Measurements from ENCODE around the gene HIP1.

DNA sequence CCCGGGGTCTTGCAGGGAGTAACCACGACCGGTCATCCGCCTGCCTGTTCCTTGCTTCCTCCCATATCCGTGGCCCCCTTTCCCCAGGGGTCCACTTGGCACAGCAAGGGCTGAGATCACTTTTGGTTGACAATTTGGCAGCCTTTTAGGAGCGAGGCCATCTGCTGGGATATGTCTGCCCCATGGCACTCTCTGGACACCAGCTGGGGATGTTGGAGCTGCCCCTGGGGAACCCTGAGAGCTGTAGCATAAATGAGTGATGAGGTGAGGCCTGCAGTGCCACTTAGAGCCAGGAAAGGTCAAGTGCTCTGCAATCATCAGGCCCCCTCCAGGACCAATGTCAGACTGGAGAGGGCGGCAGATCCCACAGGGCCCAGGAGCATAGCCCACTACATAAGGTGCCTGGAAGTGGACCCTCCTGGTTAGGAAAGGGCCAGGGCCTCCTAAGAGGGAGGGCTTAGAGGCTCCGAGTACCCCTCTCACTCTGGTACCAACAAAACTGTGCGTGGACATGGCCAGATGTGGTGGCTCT lies 92.1 kb downstream of the HIP1 start:
- TF ChIP-seq HOXA7 (CRISPR knock-in tag; IDR thresholded peaks at IDR 0.05) = no peak
- TF ChIP-seq, protein P1, sequence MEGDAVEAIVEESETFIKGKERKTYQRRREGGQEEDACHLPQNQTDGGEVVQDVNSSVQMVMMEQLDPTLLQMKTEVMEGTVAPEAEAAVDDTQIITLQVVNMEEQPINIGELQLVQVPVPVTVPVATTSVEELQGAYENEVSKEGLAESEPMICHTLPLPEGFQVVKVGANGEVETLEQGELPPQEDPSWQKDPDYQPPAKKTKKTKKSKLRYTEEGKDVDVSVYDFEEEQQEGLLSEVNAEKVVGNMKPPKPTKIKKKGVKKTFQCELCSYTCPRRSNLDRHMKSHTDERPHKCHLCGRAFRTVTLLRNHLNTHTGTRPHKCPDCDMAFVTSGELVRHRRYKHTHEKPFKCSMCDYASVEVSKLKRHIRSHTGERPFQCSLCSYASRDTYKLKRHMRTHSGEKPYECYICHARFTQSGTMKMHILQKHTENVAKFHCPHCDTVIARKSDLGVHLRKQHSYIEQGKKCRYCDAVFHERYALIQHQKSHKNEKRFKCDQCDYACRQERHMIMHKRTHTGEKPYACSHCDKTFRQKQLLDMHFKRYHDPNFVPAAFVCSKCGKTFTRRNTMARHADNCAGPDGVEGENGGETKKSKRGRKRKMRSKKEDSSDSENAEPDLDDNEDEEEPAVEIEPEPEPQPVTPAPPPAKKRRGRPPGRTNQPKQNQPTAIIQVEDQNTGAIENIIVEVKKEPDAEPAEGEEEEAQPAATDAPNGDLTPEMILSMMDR (IDR thresholded peaks at IDR 0.05) = no peak
- no peak for TF ChIP-seq POLR2A (IDR thresholded peaks at IDR 0.05; ENCODE audit: low read length)
- TF ChIP-seq GATA3 (IDR thresholded peaks at IDR 0.05; ENCODE audit: borderline replicate concordance) = no peak
- TF ChIP-seq EHF (CRISPR knock-in tag; IDR thresholded peaks at IDR 0.05) = no peak
- no peak for TF ChIP-seq RAD21 (conservative IDR thresholded peaks at IDR 0.05 in 1 of 2, IDR thresholded peaks at IDR 0.05 in 1 of 2)
- no peak for TF ChIP-seq CHD2 (IDR thresholded peaks at IDR 0.05; ENCODE audit: low read length, partially characterized antibody)
- no peak for TF ChIP-seq HEYL (CRISPR knock-in tag; IDR thresholded peaks at IDR 0.05)
- TF ChIP-seq CBX8 (IDR thresholded peaks at IDR 0.05) = no peak
- TF ChIP-seq KDM5A (IDR thresholded peaks at IDR 0.05) = no peak
- no peak for TF ChIP-seq KDM1A (IDR thresholded peaks at IDR 0.05; ENCODE audit: low read depth)
- TF ChIP-seq NR3C1 (IDR thresholded peaks at IDR 0.05) = no peak
